HL-60/S4 (cell line): ENCODE results near the gene MRGPRX4.

ENCODE experiments used
- in situ Hi-C: fragments of 300-500 bp; cut with MboI; formaldehyde crosslinking; loops from 2 replicates; pipeline ENCODE4 v1.14.3; 2022; ENCODE audit warnings: low sequenced_read_pairs

Gene MRGPRX4

GRCh38 chr11:18209058-18209457, 36.4 kb downstream of the MRGPRX4 start:
- in situ Hi-C loops = no loop called here

- in situ Hi-C loops = no loop called here
These were observed 48.7 kb downstream of the MRGPRX4 start for GRCh38 chr11:18221274-18221876.

- in situ Hi-C loops = no loop called here
These were observed 50.3 kb downstream of the MRGPRX4 start for GRCh38 chr11:18222814-18223421.
